B cell (primary cell): ENCODE data around the gene KIF13A. TPM values are rescaled to one million over a fixed set of nuclear protein-coding genes. Genes with fewer than 3 reads are reported as not detected.
"Not testable (repeated sequence)": the region's sequence is repeated elsewhere in the genome, so short reads cannot be mapped to it uniquely, and the experiment has no call there.

Experiments
- ATAC-seq: fragments of 200-7000 bp; cut with Tn5 transposase; one replicate; pipeline ENCODE4 v1.10.0; 2021; ENCODE audit warnings: low read depth, mild to moderate bottlenecking, moderate number of reproducible peaks, moderate library complexity
- CTCF ChIA-PET: fragments of 350-600 bp; sonication (Branson Sonifier 250); formaldehyde crosslinking; loops from one replicate; lab custom pipeline; 2021; ENCODE audit warnings: antibody characterized with exemption, inconsistent platforms; lab: Charles Lee
- POLR2A ChIA-PET: fragments of 350-600 bp; sonication (Branson Sonifier 250); formaldehyde crosslinking; loops from one replicate; lab custom pipeline; 2021; ENCODE audit warnings: antibody characterized with exemption; lab: Charles Lee
- DNase-seq: peaks from one replicate; pipeline ENCODE4 v3.0.0; 2013
- H2AFZ ChIP-seq: 2 replicates; pipeline ENCODE4 v1.6.1; 2012; ENCODE audit warnings: mild to moderate bottlenecking, low read depth, low read length; ENCODE audit not compliant: insufficient read depth, poor library complexity, severe bottlenecking
- H3K27ac ChIP-seq, 2 donors: 1 replicate in 1 of 2; 2 replicates in 1 of 2; pipeline ENCODE4 v1.5.1; 2012 to 2013; ENCODE audit warnings: low read length in 2 of 2, mild to moderate bottlenecking in 2 of 2, moderate library complexity in 1 of 2
- H3K27me3 ChIP-seq, 4 experiments: fragments of 200-600 bp in 1 of 4; sonication (generic) in 1 of 4; replicated peaks in 1 of 4; 1 replicate in 2 of 4; 2 replicates in 2 of 4; pipeline versions ENCODE4 v1.6.1 to v1.7.0; 2013 to 2016; ENCODE audit warnings: low read length in 3 of 4, mild to moderate bottlenecking in 2 of 4, mixed read lengths in 1 of 4, moderate library complexity in 1 of 4; ENCODE audit not compliant: insufficient read depth in 4 of 4, control insufficient read depth in 3 of 4; ENCODE audit errors: control extremely low read depth in 1 of 4
- H3K36me3 ChIP-seq, 2 experiments: replicated peaks in 1 of 2; 1 replicate in 1 of 2; 2 replicates in 1 of 2; pipeline versions ENCODE4 v1.6.1 to v1.7.1; 2013; ENCODE audit warnings: low read length in 1 of 2; ENCODE audit not compliant: insufficient read depth in 2 of 2, control insufficient read depth in 1 of 2; ENCODE audit errors: control extremely low read depth in 1 of 2, extremely low read depth in 1 of 2
- H3K4me1 ChIP-seq, 2 donors: fragments of 200-600 bp in 1 of 2; sonication (generic) in 1 of 2; 1 replicate in 1 of 2; 2 replicates in 1 of 2; pipeline versions ENCODE4 v1.5.1 to v1.6.1; 2013 to 2017; ENCODE audit warnings: low read length in 2 of 2; ENCODE audit not compliant: control insufficient read depth in 2 of 2, insufficient read depth in 2 of 2
- H3K4me2 ChIP-seq: replicated peaks from 2 replicates; pipeline ENCODE3; 2012; ENCODE audit warnings: mild to moderate bottlenecking, low read depth, low read length; ENCODE audit not compliant: poor library complexity, severe bottlenecking
- H3K4me3 ChIP-seq, 5 experiments: fragments of 200-600 bp in 1 of 5; sonication (generic) in 1 of 5; 1 replicate in 3 of 5; 2 replicates in 2 of 5; pipeline versions ENCODE4 v1.5.1 to v1.7.0; 2011 to 2016; ENCODE audit warnings: low read length in 4 of 5, mild to moderate bottlenecking in 4 of 5, low read depth in 2 of 5, control low read depth in 1 of 5, moderate library complexity in 1 of 5; ENCODE audit not compliant: insufficient read depth in 1 of 5; ENCODE audit errors: control extremely low read depth in 1 of 5, extremely low read depth in 1 of 5
- H3K79me2 ChIP-seq: fragments of 200-600 bp; sonication (generic); one replicate; pipeline ENCODE4 v1.6.0; 2016; ENCODE audit warnings: low read length; ENCODE audit not compliant: control insufficient read depth, insufficient read depth
- H3K9ac ChIP-seq: fragments of 200-600 bp; sonication (generic); 2 replicates; pipeline ENCODE4 v1.6.1; 2017; ENCODE audit warnings: mild to moderate bottlenecking, low read length, moderate library complexity
- H3K9me3 ChIP-seq, 3 donors: one replicate each; pipeline versions ENCODE4 v1.6.1 to v1.7.1; 2013; ENCODE audit warnings: low read length in 2 of 3; ENCODE audit not compliant: control insufficient read depth in 2 of 3, insufficient read depth in 1 of 3; ENCODE audit errors: control extremely low read depth in 1 of 3
- H4K20me1 ChIP-seq: 2 replicates; pipeline ENCODE4 v1.6.0; 2012; ENCODE audit warnings: mild to moderate bottlenecking, low read length; ENCODE audit not compliant: insufficient read depth, control insufficient read depth, poor library complexity, severe bottlenecking
- H3K27ac Mint-ChIP-seq: one replicate; pipeline ENCODE4 v1.8.0; 2021; ENCODE audit warnings: mixed read lengths
- H3K27me3 Mint-ChIP-seq: one replicate; pipeline ENCODE4 v1.8.0; 2021; ENCODE audit warnings: mixed read lengths
- H3K4me1 Mint-ChIP-seq: one replicate; pipeline ENCODE4 v1.8.0; 2021; ENCODE audit warnings: mixed read lengths
- H3K4me3 Mint-ChIP-seq: one replicate; pipeline ENCODE4 v1.8.0; 2021; ENCODE audit warnings: mixed read lengths
- H3K9me3 Mint-ChIP-seq: one replicate; pipeline ENCODE4 v1.8.0; 2022; ENCODE audit warnings: mixed read lengths; ENCODE audit not compliant: insufficient read depth
- CTCF ChIP-seq: fragments of 200-600 bp; IDR thresholded peaks from one replicate; pipeline ENCODE4 v1.8.0; 2022; ENCODE audit warnings: antibody characterized with exemption, mild to moderate bottlenecking
- EZH2 ChIP-seq: IDR thresholded peaks from 2 replicates; pipeline ENCODE4 v1.6.1; 2012; ENCODE audit warnings: borderline replicate concordance, low read depth, mild to moderate bottlenecking, moderate library complexity, low read length; ENCODE audit not compliant: insufficient read depth, poor library complexity, severe bottlenecking
- WGBS: methylation state at CpG from one replicate; pipeline ENCODE4 v1.1.5; 2013; ENCODE audit warnings: missing lambda C conversion rate; ENCODE audit not compliant: insufficient coverage; 5-methylcytosine and 5-hydroxymethylcytosine counted together
- intact Hi-C: fragments of 100-400 bp; cut with micrococcal nuclease; formaldehyde crosslinking; loops from one replicate; pipeline ENCODE4 v1.10.0; 2022
- polyA plus RNA-seq: library from polyadenylated mRNA; depleted of rRNA; stranded (reverse); fragments of >200 nt; gene quantifications from 2 replicates; pipeline ENCODE4 v1.2.3, GENCODE V29; 2012
- total RNA-seq, 2 donors: library from RNA; stranded (reverse); fragments of 120-200 nt in 1 of 2; gene quantifications; 1 replicate in 1 of 2; 2 replicates in 1 of 2; pipeline versions ENCODE4 v1.2.3 to v1.2.4, GENCODE V29; 2013 to 2022

The KIF13A gene
- total and polyA plus RNA-seq, 2 donors (not counting 1 experiment from before 2014, with no cell fraction given), result 2.1 to 23.4 TPM

- Histone ChIP-seq H3K79me2 (no peaks in the 10 kb centered on the region), H3K9me3 (no peaks in the 10 kb centered on the region), H3K4me3 (no peak overlapping the region), H2AFZ (no peak overlapping the region), H3K27me3 (no peaks in the 10 kb centered on the region), H3K36me3 (no peaks in the 10 kb centered on the region), H3K9ac (no peak overlapping the region), H3K4me2 (no peak overlapping the region), H4K20me1 (no peaks in the 10 kb centered on the region), H3K4me1 (peaks cover 0 to 4% of the 10 kb centered on the region in 2 donors), H3K27ac (no peak overlapping the region)
- CTCF ChIA-PET, result interaction anchor here (0.7 kb wide), 1 partner anchor 8 kb away, joined by 3 read pairs; the partner anchor contains the start of gene KIF13A
- intact Hi-C loops, result no loop called here
- no peaks in the 10 kb centered on the region for H3K27me3 Mint-ChIP-seq
- peaks cover 16% of the 10 kb centered on the region for H3K4me1 Mint-ChIP-seq
- ATAC-seq (no peak), DNase-seq (no peak)
- TF ChIP-seq EZH2 (no peak), CTCF (no peak)
- H3K9me3 Mint-ChIP-seq, result no peaks in the 10 kb centered on the region
- no peak overlapping the region for H3K27ac Mint-ChIP-seq
- POLR2A ChIA-PET, result no interaction called here
- no peak overlapping the region for H3K4me3 Mint-ChIP-seq
These were observed 8.0 kb downstream of the KIF13A start for GRCh38 chr6:17979479-17979878.

- H3K4me3 Mint-ChIP-seq, H3K4me1 Mint-ChIP-seq, CTCF ChIA-PET, H3K27ac ChIP-seq, H4K20me1 ChIP-seq, H3K9ac ChIP-seq, H3K27ac Mint-ChIP-seq, POLR2A ChIA-PET, DNase-seq, intact Hi-C loops, ATAC-seq, H3K9me3 ChIP-seq, H3K27me3 Mint-ChIP-seq, H3K36me3 ChIP-seq, H3K4me2 ChIP-seq, H3K79me2 ChIP-seq, H3K4me3 ChIP-seq, H3K27me3 ChIP-seq, H2AFZ ChIP-seq, H3K9me3 Mint-ChIP-seq, H3K4me1 ChIP-seq: not testable (repeated sequence)
- 96% methylated on average over 27 of the region's 36 CpGs for WGBS
These were observed 11.2 kb downstream of the KIF13A start for GRCh38 chr6:17976258-17976657.
